NCI-H2196 treated with DMSO at 0.1 percent for 48 hours (cell line): ENCODE results near the gene CLPSL1.
"Not testable (repeated sequence)": the region's sequence is repeated elsewhere in the genome, so short reads cannot be mapped to it uniquely, and the experiment has no call there.

ENCODE experiments used
- DNase-seq: peaks from one replicate; lab custom pipeline; 2025; ENCODE audit not compliant: unreplicated experiment; lab: John Stamatoyannopoulos, UW

Gene CLPSL1, protein sequence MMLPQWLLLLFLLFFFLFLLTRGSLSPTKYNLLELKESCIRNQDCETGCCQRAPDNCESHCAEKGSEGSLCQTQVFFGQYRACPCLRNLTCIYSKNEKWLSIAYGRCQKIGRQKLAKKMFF

GRCh38 chr6:35780719-35781118, at the start of gene CLPSL1:
Gene CLPSL1 (plus strand): TSS chr6:35781019. CDS start chr6:35781111, 92 bp downstream.
- DNase-seq = no peak

- DNase-seq = peak; percentile 65
Measured at GRCh38 chr6:35731414-35731735, 49.4 kb upstream of the CLPSL1 start.

DNA sequence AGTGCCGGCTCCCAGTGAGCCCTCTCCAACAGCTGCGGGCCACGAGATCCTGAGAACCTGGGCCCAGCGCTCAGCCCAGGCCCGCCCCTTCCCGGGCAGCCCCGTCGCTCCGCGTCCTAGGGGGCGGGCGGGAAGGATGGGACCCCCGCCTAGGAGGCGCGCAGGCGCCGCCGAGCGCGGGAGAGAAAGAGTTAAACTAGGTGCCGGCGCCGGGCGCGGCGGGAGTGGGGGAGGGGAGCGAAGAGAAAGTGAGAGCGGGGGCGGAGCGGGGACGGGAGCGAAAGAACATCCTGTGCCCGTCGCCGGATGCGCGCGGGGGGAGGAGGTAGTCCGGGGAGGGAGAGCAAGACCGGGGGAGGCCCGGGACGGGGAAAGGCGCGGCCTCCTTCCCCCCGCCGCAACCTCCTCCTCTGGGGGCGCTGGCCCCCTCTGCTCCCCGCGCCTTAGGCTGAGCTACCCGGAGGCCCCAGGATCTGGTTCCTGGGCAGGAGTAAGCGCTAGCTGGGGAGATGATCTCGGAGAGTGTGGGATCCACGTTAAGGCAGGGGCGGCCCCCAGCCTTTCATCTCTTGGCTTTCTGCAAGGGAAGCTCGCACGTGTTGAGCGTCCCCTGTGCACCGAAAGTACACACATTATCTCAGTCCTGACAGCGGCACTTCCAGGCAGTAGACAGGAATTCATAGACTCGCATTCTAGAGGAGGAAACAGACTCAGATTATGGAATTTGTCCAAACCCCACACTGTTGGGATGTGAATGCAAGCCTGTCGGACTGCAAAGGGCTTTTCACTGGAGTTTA, 48.9 kb upstream of the CLPSL1 start:
- peak; percentile 72 for DNase-seq

DNA sequence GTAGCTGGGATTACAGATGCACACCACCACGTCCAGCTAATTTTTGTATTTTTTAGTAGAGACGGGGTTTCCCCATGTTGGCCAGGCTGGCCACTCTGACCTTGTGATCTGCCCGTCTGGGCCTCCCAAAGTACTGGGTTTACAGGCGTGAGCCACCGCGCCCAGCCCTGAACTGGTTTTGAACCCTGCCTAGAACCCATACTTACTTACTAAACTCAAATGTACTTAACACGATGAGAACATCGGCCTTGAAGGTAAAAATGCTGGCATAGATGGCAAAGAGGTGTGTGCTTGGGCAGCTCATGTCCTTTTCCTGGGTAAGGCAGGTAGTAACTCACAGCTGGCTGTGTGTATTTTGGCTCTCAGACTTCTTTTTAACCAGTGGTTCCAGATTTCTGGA, 47.2 kb upstream of the CLPSL1 start:
- DNase-seq = no peak

GRCh38 chr6:35734319-35734718, 46.5 kb upstream of the CLPSL1 start:
- not testable (repeated sequence) for DNase-seq

- no peak for DNase-seq
Measured at GRCh38 chr6:35735452-35735851, 45.4 kb upstream of the CLPSL1 start.

DNA sequence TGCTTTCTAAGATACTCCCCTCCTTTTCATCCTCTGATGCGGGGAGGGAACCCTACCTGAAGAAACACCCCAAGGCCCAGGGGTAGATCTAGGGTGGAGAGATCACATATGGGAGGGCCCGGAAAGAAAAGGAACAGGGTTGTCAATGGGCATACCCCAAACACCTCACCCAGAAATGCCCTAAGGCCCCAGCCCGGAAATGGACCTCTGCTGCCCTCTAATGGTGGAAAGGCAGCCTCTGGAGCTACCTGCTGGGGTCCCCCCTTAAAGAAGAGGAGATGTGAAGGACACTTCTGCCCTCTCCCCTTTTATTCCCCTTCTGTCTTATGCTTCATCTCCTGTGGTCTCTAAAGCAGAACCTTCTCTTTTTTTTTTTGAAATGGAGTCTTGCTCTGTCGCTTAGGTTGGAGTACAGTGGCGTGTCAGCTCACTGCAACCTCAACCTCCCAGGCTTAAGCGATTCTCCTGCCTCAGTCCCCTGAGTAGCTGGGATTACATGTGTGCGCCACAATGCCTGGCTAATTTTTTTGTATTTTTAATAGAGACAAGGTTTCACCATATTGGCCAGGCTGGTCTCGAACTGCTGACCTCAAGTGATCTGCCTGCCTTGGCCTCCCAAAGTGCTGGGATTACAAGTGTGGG, 44.4 kb upstream of the CLPSL1 start:
- peak; percentile 16 for DNase-seq

GRCh38 chr6:35736982-35737412, 43.8 kb upstream of the CLPSL1 start, which contains the start of gene ARMC12:
Gene ARMC12 (plus strand): TSS chr6:35737032. CDS start chr6:35737109, 77 bp downstream.
- DNase-seq = no peak

DNA sequence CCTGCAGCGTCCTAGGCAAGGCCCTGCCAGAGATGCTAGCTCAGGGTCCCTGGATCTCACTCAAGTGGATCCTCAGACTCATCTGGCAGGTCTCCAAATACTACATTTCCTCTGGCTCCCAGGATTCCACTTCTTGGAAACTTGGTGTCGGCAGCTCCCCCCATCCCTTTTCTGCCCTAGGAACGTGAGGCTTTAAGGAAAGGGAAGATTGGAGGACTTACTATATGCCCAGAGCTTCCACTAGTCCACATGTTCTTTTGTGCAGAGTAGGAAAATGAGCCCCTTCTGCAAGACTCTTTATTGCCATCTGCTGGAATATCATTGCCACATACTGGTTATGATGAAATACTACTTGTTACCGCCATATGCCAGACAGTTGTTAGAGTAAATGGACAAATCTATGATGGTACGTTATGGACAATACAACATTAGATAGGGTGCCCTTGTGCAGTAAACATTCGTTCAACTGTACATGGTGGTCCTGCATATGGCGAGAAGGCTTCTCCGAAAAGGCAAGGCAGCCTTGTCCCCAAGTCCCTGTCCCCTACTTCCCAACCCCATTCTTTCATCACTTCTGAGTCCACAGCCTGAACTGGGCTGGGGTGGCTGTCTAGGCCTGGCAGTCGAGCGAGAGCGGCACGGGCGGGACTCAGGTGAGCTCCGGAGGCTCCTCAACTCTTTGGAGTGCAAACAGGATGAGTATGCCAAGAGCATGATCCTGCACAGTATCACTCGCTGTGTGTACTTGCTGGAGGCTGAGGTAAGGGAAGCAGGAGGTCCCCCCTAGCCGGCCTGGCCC, 43.2 kb upstream of the CLPSL1 start:
- DNase-seq = peak; percentile 71

GRCh38 chr6:35739645-35740524, 40.9 kb upstream of the CLPSL1 start:
- DNase-seq = no peak

- DNase-seq = no peak
Measured at GRCh38 chr6:35742842-35743241, 38.0 kb upstream of the CLPSL1 start.

GRCh38 chr6:35745509-35745908, 35.3 kb upstream of the CLPSL1 start:
- no peak for DNase-seq

GRCh38 chr6:35746516-35746915, 34.3 kb upstream of the CLPSL1 start:
- no peak for DNase-seq

DNA sequence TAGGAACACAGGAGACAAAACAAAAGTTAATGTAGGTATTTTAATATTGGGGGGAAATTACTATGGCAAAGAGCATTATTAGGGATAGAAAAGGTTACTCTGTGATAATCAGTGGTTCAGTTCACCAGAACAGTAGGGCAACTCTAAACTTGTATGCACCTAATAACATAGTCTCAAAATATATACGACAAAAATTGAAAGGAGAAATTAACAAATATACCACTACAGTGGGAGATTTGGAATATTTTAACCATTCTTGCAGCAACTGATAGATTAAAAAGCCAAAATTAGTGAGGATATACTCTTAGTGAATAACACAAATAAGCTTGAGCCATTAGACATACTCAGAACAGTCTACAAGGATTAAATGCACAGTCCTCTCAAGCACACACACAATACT, 32.9 kb upstream of the CLPSL1 start:
- no peak for DNase-seq

- no peak for DNase-seq
Measured at GRCh38 chr6:35750557-35750956, 30.3 kb upstream of the CLPSL1 start.

- DNase-seq = no peak
Measured at GRCh38 chr6:35751594-35751993, 29.2 kb upstream of the CLPSL1 start.

- DNase-seq = no peak
Measured at GRCh38 chr6:35752330-35752729, 28.5 kb upstream of the CLPSL1 start.

DNA sequence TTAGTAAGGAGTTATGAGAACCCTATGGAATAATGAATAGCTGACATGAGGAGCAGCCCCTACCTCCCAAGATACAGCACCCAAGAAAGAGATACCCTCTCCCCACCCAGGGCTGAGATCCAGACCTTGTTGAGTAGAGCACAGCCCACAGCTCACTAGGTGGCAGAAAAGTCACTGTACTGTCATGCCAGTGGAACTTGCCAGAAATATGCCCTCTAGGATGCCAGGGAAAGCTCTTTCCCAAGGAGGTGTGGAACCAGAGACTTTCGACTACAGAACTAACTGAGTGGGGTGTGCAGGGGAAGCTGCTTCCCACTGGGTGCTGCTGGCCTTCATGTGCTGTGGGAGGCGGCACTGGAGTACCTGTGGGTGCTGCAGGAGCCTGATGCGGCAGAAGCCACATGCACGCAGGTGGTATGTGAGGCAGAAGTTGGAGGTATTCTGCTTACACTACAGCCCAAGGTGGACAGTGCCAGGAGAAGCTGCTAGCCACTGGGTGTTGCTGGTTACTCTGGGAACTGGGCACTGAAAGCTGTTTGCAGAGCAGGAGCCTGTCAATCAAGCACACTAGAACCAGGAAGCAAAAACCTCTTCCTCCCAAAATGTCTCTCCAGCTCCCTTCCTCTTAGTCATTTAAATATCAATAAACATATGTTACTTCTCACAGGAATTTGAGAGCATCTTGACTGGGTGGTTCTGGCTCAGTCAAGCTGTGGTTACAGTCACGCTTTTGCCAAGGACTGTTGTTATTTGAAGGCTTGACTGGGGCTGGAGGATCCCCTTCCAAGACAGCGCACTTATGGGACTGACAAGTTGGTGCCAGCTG, 26.2 kb upstream of the CLPSL1 start:
- DNase-seq = peak; percentile 64

DNA sequence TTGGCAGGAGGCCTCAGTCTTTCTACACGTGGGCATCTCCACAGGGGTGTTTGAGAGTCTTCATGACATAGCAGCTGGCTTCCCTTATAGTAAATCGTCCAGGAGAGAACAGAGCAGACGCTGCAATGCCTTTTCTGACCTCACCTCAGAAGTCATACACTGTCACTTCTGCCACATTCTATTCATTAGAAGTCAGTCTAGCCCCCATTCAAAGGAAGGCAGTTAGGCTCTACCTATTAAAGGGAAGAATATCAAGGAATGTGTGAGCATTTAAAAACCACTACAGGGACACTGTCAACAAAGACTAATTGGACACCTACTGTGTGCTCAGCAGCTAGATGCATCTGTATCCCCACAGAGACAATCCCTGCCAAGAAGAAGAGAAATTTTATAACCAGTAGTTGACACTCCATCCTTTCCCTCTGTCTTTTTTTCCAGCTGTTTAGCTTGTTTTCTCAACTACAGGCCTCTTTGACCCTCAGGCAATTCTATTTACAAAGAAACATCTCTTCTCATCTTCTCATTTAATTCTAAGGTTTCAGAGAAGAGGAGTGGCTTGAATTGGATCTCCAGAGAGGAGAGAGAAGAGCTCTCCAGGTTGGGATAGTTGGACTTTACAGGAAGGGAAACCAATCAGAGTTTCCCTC, 25.4 kb upstream of the CLPSL1 start:
- DNase-seq = no peak
